SH-SY5Y (cell line): Measurements from ENCODE around the gene SLC35A1.

ENCODE experiments used
- GATA2 ChIP-seq: IDR thresholded peaks from 2 replicates; pipeline ENCODE4 v1.6.1; 2011; ENCODE audit warnings: mild to moderate bottlenecking, low read depth, low read length
- GATA3 ChIP-seq: IDR thresholded peaks from 2 replicates; pipeline ENCODE4 v1.6.1; 2011; ENCODE audit warnings: low read depth, mild to moderate bottlenecking, low read length, moderate library complexity

DNA sequence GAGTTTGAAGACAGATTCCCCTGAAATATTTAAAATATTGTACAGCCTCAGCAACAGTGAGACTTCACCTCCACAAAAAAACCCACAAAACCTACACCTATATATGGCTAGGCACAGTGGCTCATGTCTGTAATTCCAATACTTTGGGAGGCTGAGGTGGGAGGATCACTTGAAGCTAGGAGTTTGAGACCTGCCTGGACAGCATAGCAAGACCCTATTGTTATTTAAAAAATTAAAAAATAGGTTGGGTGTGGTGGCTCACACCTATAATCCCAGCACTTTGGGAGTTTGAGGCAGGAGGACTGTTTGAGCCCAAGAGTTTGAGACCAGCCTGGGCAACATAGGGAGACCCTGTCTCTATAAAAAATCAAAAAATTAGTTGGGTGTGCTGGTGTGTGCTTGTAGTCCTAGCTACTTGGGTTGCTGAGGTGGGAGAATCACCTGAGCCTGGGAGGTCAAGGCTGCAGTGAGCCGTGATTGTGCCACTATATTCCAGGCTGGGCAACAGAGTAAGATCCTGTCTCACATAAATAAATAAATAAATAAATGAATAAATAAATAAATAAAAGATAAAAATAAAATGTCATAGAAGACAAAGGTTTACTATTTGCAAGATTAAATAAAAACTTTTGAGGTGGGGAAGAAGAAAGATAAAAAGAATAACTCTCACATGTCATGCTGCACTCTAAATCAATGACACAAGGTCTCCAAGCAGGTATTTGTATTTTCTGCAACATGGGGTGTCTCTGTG is 65.9 kb downstream of the SLC35A1 start:
- TF ChIP-seq GATA3: no peak
- TF ChIP-seq GATA2: no peak
